ENCODE measurements around the gene BABAM2.

BABAM2 gene

DNA sequence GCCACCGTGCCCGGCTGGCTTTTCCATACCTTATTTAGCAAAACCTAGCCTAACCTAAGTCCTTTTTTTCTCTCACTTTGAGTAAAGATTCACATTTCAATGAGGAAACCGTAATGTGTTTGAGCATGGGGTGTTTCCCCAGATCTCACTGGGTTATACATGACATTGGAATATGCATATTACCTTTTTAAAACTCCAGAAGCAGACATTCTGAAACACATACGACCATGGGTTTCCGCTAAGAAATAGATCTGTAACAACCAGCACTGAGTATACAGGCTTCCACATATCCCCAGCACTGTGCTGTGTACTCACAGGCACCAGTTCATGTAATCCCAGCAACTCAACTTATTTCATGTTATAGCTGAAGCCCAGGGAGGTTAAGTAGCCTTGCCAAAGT lies 461.1 kb downstream of the BABAM2 start:
- TF ChIP-seq, protein P1, sequence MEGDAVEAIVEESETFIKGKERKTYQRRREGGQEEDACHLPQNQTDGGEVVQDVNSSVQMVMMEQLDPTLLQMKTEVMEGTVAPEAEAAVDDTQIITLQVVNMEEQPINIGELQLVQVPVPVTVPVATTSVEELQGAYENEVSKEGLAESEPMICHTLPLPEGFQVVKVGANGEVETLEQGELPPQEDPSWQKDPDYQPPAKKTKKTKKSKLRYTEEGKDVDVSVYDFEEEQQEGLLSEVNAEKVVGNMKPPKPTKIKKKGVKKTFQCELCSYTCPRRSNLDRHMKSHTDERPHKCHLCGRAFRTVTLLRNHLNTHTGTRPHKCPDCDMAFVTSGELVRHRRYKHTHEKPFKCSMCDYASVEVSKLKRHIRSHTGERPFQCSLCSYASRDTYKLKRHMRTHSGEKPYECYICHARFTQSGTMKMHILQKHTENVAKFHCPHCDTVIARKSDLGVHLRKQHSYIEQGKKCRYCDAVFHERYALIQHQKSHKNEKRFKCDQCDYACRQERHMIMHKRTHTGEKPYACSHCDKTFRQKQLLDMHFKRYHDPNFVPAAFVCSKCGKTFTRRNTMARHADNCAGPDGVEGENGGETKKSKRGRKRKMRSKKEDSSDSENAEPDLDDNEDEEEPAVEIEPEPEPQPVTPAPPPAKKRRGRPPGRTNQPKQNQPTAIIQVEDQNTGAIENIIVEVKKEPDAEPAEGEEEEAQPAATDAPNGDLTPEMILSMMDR (conservative IDR thresholded peaks at IDR 0.05; ENCODE audit: low read depth, low read length): no peak
- no peak overlapping the region for H3K4me3 ChIP-seq (ENCODE audit: low read depth, low read length)
- no peak for DNase-seq (ENCODE audit: low read depth)

DNA sequence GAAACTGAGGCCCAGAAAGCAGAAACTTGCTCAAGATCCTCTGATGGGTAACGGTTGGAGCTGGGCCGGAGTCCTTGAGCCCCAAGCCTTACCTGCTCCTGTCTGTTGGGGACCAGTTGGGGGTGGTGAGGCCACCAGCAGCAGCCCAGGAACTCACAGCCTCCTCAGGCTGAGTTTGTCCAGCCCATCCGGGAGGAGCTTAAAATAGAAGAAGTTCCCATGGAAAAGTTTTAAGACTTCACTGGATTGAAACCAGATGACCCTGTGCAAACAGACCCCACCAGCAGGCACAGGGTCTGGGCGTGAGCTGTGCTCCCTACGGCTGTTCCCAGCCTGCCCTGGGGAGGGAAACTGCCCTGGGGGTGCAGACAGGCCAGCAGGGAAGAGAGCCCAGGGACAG lies 461.6 kb downstream of the BABAM2 start:
- DNase-seq (ENCODE audit: low read depth): no peak
- no peak overlapping the region for H3K4me3 ChIP-seq (ENCODE audit: low read depth, low read length)
- TF ChIP-seq, protein P1 (conservative IDR thresholded peaks at IDR 0.05; ENCODE audit: low read depth, low read length): no peak

DNA sequence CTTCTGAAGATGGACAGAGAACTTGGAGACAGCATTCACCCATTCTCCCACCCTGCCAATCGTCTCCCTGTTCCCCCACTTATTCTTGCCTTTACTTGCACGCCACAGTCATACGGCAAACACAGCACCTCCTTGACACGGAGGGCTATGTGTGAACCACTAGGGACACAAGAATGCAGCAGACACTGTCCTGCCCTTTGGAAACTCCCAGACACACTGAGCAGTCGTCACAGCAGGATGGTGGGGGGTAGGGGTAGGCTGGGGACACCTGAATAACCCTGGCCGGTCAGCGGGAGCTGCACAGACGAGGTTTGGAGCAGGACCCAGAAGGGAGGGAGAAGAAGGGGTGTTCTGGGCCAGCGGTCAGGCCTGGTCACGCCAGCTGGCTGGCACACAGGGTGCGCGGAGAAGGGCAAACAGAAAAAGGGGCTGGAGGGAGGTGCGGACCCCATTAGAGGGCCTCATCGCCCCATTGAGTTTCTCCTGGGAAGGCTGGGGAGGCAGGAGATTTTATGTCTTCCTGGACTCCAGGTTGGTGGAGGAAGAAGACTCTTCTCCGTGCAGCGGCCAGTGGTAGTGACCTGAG lies 462.2 kb downstream of the BABAM2 start:
- H3K4me3 ChIP-seq (ENCODE audit: low read depth, low read length): no peak overlapping the region
- DNase-seq (ENCODE audit: low read depth): no peak
- TF ChIP-seq, protein P1 (conservative IDR thresholded peaks at IDR 0.05; ENCODE audit: low read depth, low read length): no peak

DNA sequence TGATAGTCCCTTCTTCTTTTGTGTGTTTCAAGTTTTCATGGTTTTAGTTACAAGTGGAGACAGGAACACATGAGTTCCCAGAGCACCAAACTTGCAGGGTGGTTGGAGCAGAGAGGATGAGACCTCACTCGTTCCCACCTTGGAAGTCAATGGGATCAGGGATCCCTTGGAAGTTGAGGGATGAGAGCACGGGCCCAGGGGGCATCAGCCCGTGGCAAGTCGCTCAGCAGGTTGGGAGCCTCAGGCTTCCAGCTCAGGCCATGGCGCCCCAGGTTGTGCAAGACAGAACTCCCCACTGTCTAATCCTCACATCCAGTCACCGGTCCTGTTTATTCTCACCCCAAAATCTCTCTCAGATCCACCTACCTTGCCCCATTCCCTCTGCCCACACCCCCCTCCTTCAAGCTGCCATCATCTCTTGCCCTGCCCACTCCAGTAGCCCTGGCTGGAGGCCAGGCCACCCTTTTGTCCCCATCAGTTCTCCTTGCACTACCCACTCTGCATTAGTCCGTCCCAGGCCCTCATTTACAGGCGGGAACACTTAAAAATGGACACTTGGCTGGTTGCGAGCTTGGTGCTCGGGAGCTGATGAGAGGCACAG lies 464.5 kb downstream of the BABAM2 start:
- H3K4me3 ChIP-seq (ENCODE audit: low read depth, low read length): no peak overlapping the region
- TF ChIP-seq, protein P1 (conservative IDR thresholded peaks at IDR 0.05; ENCODE audit: low read depth, low read length): no peak
- no peak for DNase-seq (ENCODE audit: low read depth)

DNA sequence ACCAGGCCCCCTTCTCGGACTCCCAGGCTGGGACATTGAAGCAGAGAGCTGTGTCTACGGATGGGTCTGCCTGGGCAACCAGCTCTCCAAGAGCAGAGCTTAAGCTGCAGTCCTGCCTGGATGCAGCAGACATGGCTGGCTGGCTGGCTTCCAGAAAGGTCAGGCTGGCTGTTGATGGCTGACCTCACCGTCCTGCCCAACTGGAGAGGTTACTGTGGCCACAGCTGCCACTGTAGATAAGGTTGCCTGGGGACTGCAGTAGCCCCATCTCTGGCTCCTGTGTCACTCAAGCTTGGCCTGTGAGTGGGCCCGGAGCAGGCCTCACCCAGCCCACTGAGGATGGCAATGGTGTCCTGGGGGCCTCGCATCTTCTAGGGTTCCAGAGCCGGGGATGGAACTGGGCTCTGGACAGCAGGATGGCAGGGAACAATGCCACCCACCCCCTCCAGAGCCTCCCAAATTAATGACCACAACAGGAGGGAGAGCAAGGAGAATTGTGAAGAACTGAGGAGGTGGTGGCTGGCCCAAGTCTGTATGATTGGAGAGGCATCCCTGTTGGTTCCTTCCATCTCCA lies 465.1 kb downstream of the BABAM2 start:
- no peak for DNase-seq (ENCODE audit: low read depth)
- no peak overlapping the region for H3K4me3 ChIP-seq (ENCODE audit: low read depth, low read length)
- TF ChIP-seq, protein P1 (conservative IDR thresholded peaks at IDR 0.05; ENCODE audit: low read depth, low read length): no peak

DNA sequence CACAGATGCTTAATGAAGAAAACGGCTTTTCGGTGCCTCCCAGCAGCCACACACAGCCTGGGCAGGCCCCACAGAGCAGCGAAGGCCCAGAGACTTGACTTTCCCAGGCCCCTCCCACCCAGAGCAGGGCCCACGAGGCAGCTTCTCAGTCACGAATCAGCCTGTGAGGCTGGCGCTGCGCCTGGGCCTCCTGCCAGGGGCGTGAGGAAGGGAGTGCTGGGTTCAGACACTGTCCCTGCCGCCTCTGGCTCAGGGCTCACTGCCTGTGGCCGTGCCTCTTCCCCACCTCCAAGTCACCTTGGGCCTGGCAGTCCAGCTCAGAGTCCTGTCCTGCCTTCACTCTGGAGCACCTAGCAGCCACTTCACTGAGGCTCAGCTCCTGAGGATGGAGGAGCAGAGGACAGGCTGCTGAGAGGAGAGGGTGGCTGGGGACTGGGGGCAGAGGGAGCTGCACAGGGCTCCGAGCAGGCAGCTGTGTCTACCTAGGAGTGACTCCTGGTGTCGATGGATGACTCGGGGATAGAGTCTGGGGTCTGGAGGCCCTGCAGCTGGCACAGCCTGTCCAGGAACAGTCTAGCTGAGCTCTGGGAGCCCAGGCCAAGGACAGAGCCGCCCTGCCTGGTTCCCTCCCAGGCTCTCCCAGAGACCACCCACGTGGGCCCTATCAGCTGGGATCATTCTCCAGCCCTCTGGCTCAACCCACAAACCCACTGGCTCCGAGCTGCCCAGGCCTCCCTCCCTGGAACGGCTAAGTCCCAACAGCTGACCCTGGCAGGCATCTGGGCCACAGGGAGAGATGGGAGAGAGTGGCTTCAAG lies 465.8 kb downstream of the BABAM2 start:
- peak; percentile 79 for DNase-seq (ENCODE audit: low read depth)
- no peak overlapping the region for H3K4me3 ChIP-seq (ENCODE audit: low read depth, low read length)
- TF ChIP-seq, protein P1 (conservative IDR thresholded peaks at IDR 0.05; ENCODE audit: low read depth, low read length): no peak
